ENCODE measurements around the gene SSX2IP. TPM values are rescaled to one million over a fixed set of nuclear protein-coding genes. Genes with fewer than 3 reads are reported as not detected.
A peak's percentile ranks its signal among the peaks of the same experiment; 100 is the strongest.

Gene SSX2IP
- total and polyA plus RNA-seq, 2 donors (not counting 1 experiment from before 2014, with no cell fraction given) = 13.8 to 41.5 TPM

GRCh38 chr1:84605157-84605556, 85.1 kb downstream of the SSX2IP start:
- H3K79me2 ChIP-seq (ENCODE audit: control insufficient read depth, insufficient read depth, low read length) = no peaks in the 10 kb centered on the region
- H2AFZ ChIP-seq (ENCODE audit: low read length) = no peak overlapping the region
- no peak overlapping the region for H3K4me3 ChIP-seq (replicated peaks in 1 of 4; ENCODE audit: control extremely low read depth in 1 of 4, insufficient read depth in 1 of 4, low read depth in 3 of 4, low read length in 4 of 4)
- no peaks in the 10 kb centered on the region for H3K27me3 ChIP-seq (ENCODE audit: control insufficient read depth, insufficient read depth, low read length)
- no peak overlapping the region for H3K27ac ChIP-seq (ENCODE audit: insufficient read depth, low read length)
- no peaks in the 10 kb centered on the region for H4K20me1 ChIP-seq (ENCODE audit: control insufficient read depth, extremely low read depth, insufficient read depth, low read length)
- H3K4me2 ChIP-seq (ENCODE audit: extremely low read depth, insufficient read depth, low read length) = no peak overlapping the region
- TF ChIP-seq CTCF (conservative IDR thresholded peaks at IDR 0.05 in 1 of 2, IDR thresholded peaks at IDR 0.05 in 1 of 2; ENCODE audit: low read depth in 1 of 2, low read length in 2 of 2) (no peak), EZH2 (IDR thresholded peaks at IDR 0.05; ENCODE audit: low read length, missing control alignments) (no peak)
- H3K9ac ChIP-seq (ENCODE audit: insufficient read depth, low read length) = no peak overlapping the region
- H3K9me3 ChIP-seq (ENCODE audit: control insufficient read depth, insufficient read depth, low read depth, low read length) = peaks cover 2% of the 10 kb centered on the region
- DNase-seq (ENCODE audit: low read depth in 2 of 2) = no peak
- H3K36me3 ChIP-seq (ENCODE audit: control insufficient read depth, insufficient read depth, low read length) = no peaks in the 10 kb centered on the region
- H3K4me1 ChIP-seq (ENCODE audit: control insufficient read depth, extremely low read depth, insufficient read depth, low read length) = peaks cover 5% of the 10 kb centered on the region

- Histone ChIP-seq H3K4me2 (ENCODE audit: extremely low read depth, insufficient read depth, low read length) (peak overlapping the region; percentile 75), H4K20me1 (ENCODE audit: control insufficient read depth, extremely low read depth, insufficient read depth, low read length) (no peaks in the 10 kb centered on the region), H3K9ac (ENCODE audit: insufficient read depth, low read length) (no peak overlapping the region), H3K9me3 (ENCODE audit: control insufficient read depth, insufficient read depth, low read depth, low read length) (peaks cover 2% of the 10 kb centered on the region), H3K27ac (ENCODE audit: insufficient read depth, low read length) (peak overlapping the region; percentile 58), H3K4me1 (ENCODE audit: control insufficient read depth, extremely low read depth, insufficient read depth, low read length) (peaks cover 9% of the 10 kb centered on the region), H3K27me3 (ENCODE audit: control insufficient read depth, insufficient read depth, low read length) (no peaks in the 10 kb centered on the region), H3K36me3 (ENCODE audit: control insufficient read depth, insufficient read depth, low read length) (no peaks in the 10 kb centered on the region), H3K4me3 (replicated peaks in 1 of 4; ENCODE audit: control extremely low read depth in 1 of 4, insufficient read depth in 1 of 4, low read depth in 3 of 4, low read length in 4 of 4) (peak overlapping the region in 1 of 4 experiments; percentile 45), H3K79me2 (ENCODE audit: control insufficient read depth, insufficient read depth, low read length) (no peaks in the 10 kb centered on the region), H2AFZ (ENCODE audit: low read length) (no peak overlapping the region)
- TF ChIP-seq EZH2 (IDR thresholded peaks at IDR 0.05; ENCODE audit: low read length, missing control alignments) (no peak), CTCF (conservative IDR thresholded peaks at IDR 0.05 in 1 of 2, IDR thresholded peaks at IDR 0.05 in 1 of 2; ENCODE audit: low read depth in 1 of 2, low read length in 2 of 2) (peak; percentile 33 to 69)
- DNase-seq (ENCODE audit: low read depth in 2 of 2) = peak; percentile 60 to 90
Measured at GRCh38 chr1:84603941-84604830, 86.1 kb downstream of the SSX2IP start.

- Histone ChIP-seq H4K20me1 (ENCODE audit: control insufficient read depth, extremely low read depth, insufficient read depth, low read length) (no peaks in the 10 kb centered on the region), H3K36me3 (ENCODE audit: control insufficient read depth, insufficient read depth, low read length) (no peaks in the 10 kb centered on the region), H3K27me3 (ENCODE audit: control insufficient read depth, insufficient read depth, low read length) (no peaks in the 10 kb centered on the region), H3K4me2 (ENCODE audit: extremely low read depth, insufficient read depth, low read length) (peak overlapping the region; percentile 75), H2AFZ (ENCODE audit: low read length) (peak overlapping the region; percentile 52), H3K9me3 (ENCODE audit: control insufficient read depth, insufficient read depth, low read depth, low read length) (peaks cover 2% of the 10 kb centered on the region), H3K4me1 (ENCODE audit: control insufficient read depth, extremely low read depth, insufficient read depth, low read length) (peaks cover 17% of the 10 kb centered on the region), H3K27ac (ENCODE audit: insufficient read depth, low read length) (peak overlapping the region; percentile 58), H3K79me2 (ENCODE audit: control insufficient read depth, insufficient read depth, low read length) (no peaks in the 10 kb centered on the region), H3K9ac (ENCODE audit: insufficient read depth, low read length) (no peak overlapping the region), H3K4me3 (replicated peaks in 1 of 4; ENCODE audit: control extremely low read depth in 1 of 4, insufficient read depth in 1 of 4, low read depth in 3 of 4, low read length in 4 of 4) (peak overlapping the region in 2 of 4 experiments; percentile 5 to 45)
- DNase-seq (ENCODE audit: low read depth in 2 of 2) = peak in 1 of 2 donors; percentile 87
- no peak for TF ChIP-seq EZH2 (IDR thresholded peaks at IDR 0.05; ENCODE audit: low read length, missing control alignments)
- TF ChIP-seq CTCF (conservative IDR thresholded peaks at IDR 0.05 in 1 of 2, IDR thresholded peaks at IDR 0.05 in 1 of 2; ENCODE audit: low read depth in 1 of 2, low read length in 2 of 2) = no peak
Measured at GRCh38 chr1:84603223-84603622, 87.0 kb downstream of the SSX2IP start.

All from fibroblast of lung (primary cell).